ENCODE data around the gene SFI1.

DNA sequence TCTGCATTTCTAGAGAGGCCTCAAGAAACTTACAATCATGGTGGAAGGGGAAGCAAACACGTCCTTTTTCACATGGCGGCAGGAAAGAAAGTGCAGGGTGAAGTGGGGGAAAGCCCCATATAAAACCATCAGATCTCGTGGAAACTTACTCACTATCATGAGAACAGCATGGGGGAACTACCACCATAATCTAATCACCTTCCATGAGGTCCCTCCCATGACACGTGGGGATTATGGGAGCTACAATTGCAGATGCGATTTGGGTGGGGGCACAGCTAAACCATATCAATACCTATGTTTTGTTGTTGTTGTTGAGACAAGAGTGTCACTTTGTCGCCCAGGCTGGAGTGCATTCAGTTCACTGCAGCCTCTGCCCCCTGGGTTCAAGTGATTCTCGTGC, 29.9 kb downstream of the SFI1 start:
- TF ChIP-seq, protein P1, sequence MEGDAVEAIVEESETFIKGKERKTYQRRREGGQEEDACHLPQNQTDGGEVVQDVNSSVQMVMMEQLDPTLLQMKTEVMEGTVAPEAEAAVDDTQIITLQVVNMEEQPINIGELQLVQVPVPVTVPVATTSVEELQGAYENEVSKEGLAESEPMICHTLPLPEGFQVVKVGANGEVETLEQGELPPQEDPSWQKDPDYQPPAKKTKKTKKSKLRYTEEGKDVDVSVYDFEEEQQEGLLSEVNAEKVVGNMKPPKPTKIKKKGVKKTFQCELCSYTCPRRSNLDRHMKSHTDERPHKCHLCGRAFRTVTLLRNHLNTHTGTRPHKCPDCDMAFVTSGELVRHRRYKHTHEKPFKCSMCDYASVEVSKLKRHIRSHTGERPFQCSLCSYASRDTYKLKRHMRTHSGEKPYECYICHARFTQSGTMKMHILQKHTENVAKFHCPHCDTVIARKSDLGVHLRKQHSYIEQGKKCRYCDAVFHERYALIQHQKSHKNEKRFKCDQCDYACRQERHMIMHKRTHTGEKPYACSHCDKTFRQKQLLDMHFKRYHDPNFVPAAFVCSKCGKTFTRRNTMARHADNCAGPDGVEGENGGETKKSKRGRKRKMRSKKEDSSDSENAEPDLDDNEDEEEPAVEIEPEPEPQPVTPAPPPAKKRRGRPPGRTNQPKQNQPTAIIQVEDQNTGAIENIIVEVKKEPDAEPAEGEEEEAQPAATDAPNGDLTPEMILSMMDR (conservative IDR thresholded peaks at IDR 0.05 in 1 of 2, IDR thresholded peaks at IDR 0.05 in 1 of 2; ENCODE audit: extremely low read depth in 1 of 2, insufficient read depth in 1 of 2, low read depth in 1 of 2, low read length in 2 of 2) = no peak
- no peak for TF ChIP-seq EZH2 (IDR thresholded peaks at IDR 0.05; ENCODE audit: borderline replicate concordance, low read length)

Measured in mammary epithelial cell (primary cell).